Choroid plexus epithelial cell (primary cell): ENCODE data around the gene PDHB.

ENCODE experiments used
- DNase-seq: peaks from one replicate; pipeline ENCODE4 v3.0.0-alpha.2; 2010; ENCODE audit warnings: low read depth
- H3K4me3 ChIP-seq: 2 replicates; pipeline ENCODE4 v1.5.1; 2011; ENCODE audit warnings: low read depth, mild to moderate bottlenecking, control low read depth, low read length, moderate library complexity
- CTCF ChIP-seq: conservative IDR thresholded peaks from 2 replicates; pipeline ENCODE4 v1.5.1; 2011; ENCODE audit warnings: low read depth, mild to moderate bottlenecking, control low read depth, inconsistent platforms, low read length, moderate library complexity

The PDHB gene

GRCh38 chr3:58433400-58434167 is at the start of gene PDHB:
Gene PDHB, minus strand, starts transcription at chr3:58433832. Its CDS starts 23 bp downstream, at chr3:58433809.
- peak within 1 kb of the TSS; percentile 95 for H3K4me3 ChIP-seq
- TF ChIP-seq CTCF, result no peak
- peak; percentile 89 for DNase-seq

GRCh38 chr3:58482917-58483636 is 49.4 kb upstream of the PDHB start:
- DNase-seq, result no peak
- TF ChIP-seq CTCF, result no peak
- no peak overlapping the region for H3K4me3 ChIP-seq

- no peak for DNase-seq
- H3K4me3 ChIP-seq, result no peak overlapping the region
- TF ChIP-seq CTCF, result no peak
Observed at GRCh38 chr3:58480309-58480708, 46.7 kb upstream of the PDHB start.

GRCh38 chr3:58478781-58479180 is 45.1 kb upstream of the PDHB start:
- H3K4me3 ChIP-seq, result no peak overlapping the region
- no peak for TF ChIP-seq CTCF
- no peak for DNase-seq

GRCh38 chr3:58474967-58475578 is 41.4 kb upstream of the PDHB start:
- TF ChIP-seq CTCF, result no peak
- DNase-seq, result no peak
- H3K4me3 ChIP-seq, result no peak overlapping the region

GRCh38 chr3:58474348-58474911 is 40.8 kb upstream of the PDHB start:
- no peak for DNase-seq
- H3K4me3 ChIP-seq, result no peak overlapping the region
- no peak for TF ChIP-seq CTCF
